MCF 10A (cell line): ENCODE results near the gene RABGAP1. TPM values are rescaled to one million over a fixed set of nuclear protein-coding genes. Genes with fewer than 3 reads are reported as not detected.

Experiments
- BruUV-seq: library from RNA; stranded (reverse); fragments of 400-500 nt; replicated peaks from 2 replicates; lab custom pipeline; 2021; lab: Mats Ljungman, UMichigan
- CTCF ChIA-PET: fragments of 300-600 bp; sonication (Branson Sonifier 250); formaldehyde crosslinking; extraction: SDS; loops from one replicate; lab custom pipeline; 2021; ENCODE audit warnings: antibody characterized with exemption, inconsistent platforms; lab: Yijun Ruan, JAX
- POLR2A ChIA-PET: fragments of 300-600, 350-650 bp; sonication (Branson Sonifier 250); formaldehyde crosslinking; extraction: SDS; loops from one replicate; lab custom pipeline; 2020; ENCODE audit warnings: antibody characterized with exemption, inconsistent platforms; lab: Yijun Ruan, JAX
- DNase-seq: peaks from one replicate; pipeline ENCODE4 v3.0.0-alpha.2; 2018; ENCODE audit not compliant: unreplicated experiment
- H3K27ac Mint-ChIP-seq: one replicate; pipeline ENCODE4 v1.8.0; 2022; ENCODE audit warnings: mild to moderate bottlenecking, low read depth, mixed read lengths; ENCODE audit not compliant: unreplicated experiment
- H3K27me3 Mint-ChIP-seq: one replicate; pipeline ENCODE4 v1.8.0; 2022; ENCODE audit warnings: mixed read lengths; ENCODE audit not compliant: insufficient read depth, unreplicated experiment
- H3K36me3 Mint-ChIP-seq: one replicate; pipeline ENCODE4 v1.8.0; 2022; ENCODE audit warnings: mild to moderate bottlenecking, moderate library complexity, mixed read lengths; ENCODE audit not compliant: insufficient read depth, unreplicated experiment
- H3K4me1 Mint-ChIP-seq: one replicate; pipeline ENCODE4 v1.8.0; 2022; ENCODE audit warnings: mixed read lengths; ENCODE audit not compliant: insufficient read depth, unreplicated experiment
- H3K4me3 Mint-ChIP-seq: one replicate; pipeline ENCODE4 v1.8.0; 2022; ENCODE audit warnings: mild to moderate bottlenecking, moderate library complexity, mixed read lengths; ENCODE audit not compliant: unreplicated experiment
- H3K9me3 Mint-ChIP-seq: one replicate; pipeline ENCODE4 v1.8.0; 2022; ENCODE audit warnings: mixed read lengths; ENCODE audit not compliant: unreplicated experiment
- CTCF ChIP-seq: fragments of 200-600 bp; IDR thresholded peaks from one replicate; pipeline ENCODE4 v1.8.0; 2022; ENCODE audit warnings: antibody characterized with exemption, mild to moderate bottlenecking; ENCODE audit not compliant: unreplicated experiment
- intact Hi-C: fragments of 100-400 bp; cut with micrococcal nuclease; formaldehyde crosslinking; loops from 2 replicates; pipeline ENCODE4 v1.14.1; 2022
- total RNA-seq: library from RNA; stranded (reverse); gene quantifications from 2 replicates; pipeline ENCODE4 v1.2.3, GENCODE V29; 2022

The RABGAP1 gene
- total RNA-seq, 1 experiment from 2014 or later: 43.1 TPM

DNA sequence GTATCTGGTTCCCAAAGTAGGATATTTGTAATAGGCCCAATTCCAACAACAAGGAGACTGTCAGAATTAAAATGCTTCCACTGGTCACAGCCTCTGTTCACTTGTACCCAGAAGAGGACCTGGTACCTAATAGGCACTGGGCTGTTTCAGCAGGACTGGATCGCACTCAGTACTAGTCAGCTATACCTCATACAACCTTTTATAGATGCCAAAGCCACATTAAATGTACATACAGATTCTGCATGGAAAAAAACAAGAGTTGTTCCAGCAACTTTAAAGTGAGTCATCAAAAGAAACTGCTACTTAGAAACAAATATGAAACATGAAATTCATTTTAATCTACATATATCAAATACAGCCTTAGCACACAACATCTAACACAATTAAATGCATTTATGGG lies 180.1 kb downstream of the RABGAP1 start:
- no TSS peak for BruUV-seq
- CTCF ChIA-PET: interaction anchor here (1.1 kb wide), 1 partner anchor 29 kb away, joined by 5 read pairs; no protein-coding TSS in a partner anchor
- intact Hi-C loops: no loop called here
- Mint-ChIP-seq H3K9me3 (no peaks in the 10 kb centered on the region), H3K4me3 (no peak overlapping the region), H3K4me1 (no peaks in the 10 kb centered on the region), H3K27ac (no peak overlapping the region), H3K27me3 (no peaks in the 10 kb centered on the region), H3K36me3 (peaks cover 6% of the 10 kb centered on the region)
- no peak for TF ChIP-seq CTCF
- DNase-seq: no peak
- POLR2A ChIA-PET: interaction anchor here (1.0 kb wide), 1 partner anchor 18 kb away, joined by 3 read pairs; no protein-coding TSS in a partner anchor

- Mint-ChIP-seq H3K4me1 (no peaks in the 10 kb centered on the region), H3K27me3 (no peaks in the 10 kb centered on the region), H3K36me3 (peaks cover 4% of the 10 kb centered on the region), H3K9me3 (no peaks in the 10 kb centered on the region), H3K4me3 (no peak overlapping the region), H3K27ac (no peak overlapping the region)
- ChIA-PET CTCF (interaction anchor here (0.7 to 1.1 kb wide), 2 partner anchors 29 to 227 kb away, joined by 3 to 5 read pairs; no protein-coding TSS in a partner anchor), POLR2A (interaction anchor here (1.0 kb wide), 1 partner anchor 18 kb away, joined by 3 read pairs; no protein-coding TSS in a partner anchor)
- BruUV-seq: no TSS peak
- TF ChIP-seq CTCF: no peak
- no peak for DNase-seq
- intact Hi-C loops: no loop called here
Observed at GRCh38 chr9:123121457-123121856, 180.6 kb downstream of the RABGAP1 start.

- Mint-ChIP-seq H3K9me3 (no peaks in the 10 kb centered on the region), H3K4me1 (no peaks in the 10 kb centered on the region), H3K4me3 (no peak overlapping the region), H3K36me3 (peaks cover 1% of the 10 kb centered on the region), H3K27ac (no peak overlapping the region), H3K27me3 (no peaks in the 10 kb centered on the region)
- no peak for TF ChIP-seq CTCF
- intact Hi-C loops: no loop called here
- ChIA-PET CTCF (no interaction called here), POLR2A (no interaction called here)
- BruUV-seq: no TSS peak
- DNase-seq: no peak
Observed at GRCh38 chr9:123127512-123128075, 186.8 kb downstream of the RABGAP1 start.

- CTCF ChIA-PET: interaction anchor here (1.4 kb wide), 2 partner anchors 26 to 222 kb away, joined by 4 to 6 read pairs; no protein-coding TSS in a partner anchor
- POLR2A ChIA-PET: interaction anchor here (0.5 kb wide), 1 partner anchor 268 kb away, joined by 3 read pairs; no protein-coding TSS in a partner anchor
- H3K36me3 Mint-ChIP-seq: no peaks in the 10 kb centered on the region
- intact Hi-C loops: no loop called here
- no peaks in the 10 kb centered on the region for H3K4me1 Mint-ChIP-seq
- no peak for DNase-seq
- H3K4me3 Mint-ChIP-seq: no peak overlapping the region
- no peak for TF ChIP-seq CTCF
- no peak overlapping the region for H3K27ac Mint-ChIP-seq
- BruUV-seq: no TSS peak
- H3K27me3 Mint-ChIP-seq: no peaks in the 10 kb centered on the region
- no peaks in the 10 kb centered on the region for H3K9me3 Mint-ChIP-seq
Observed at GRCh38 chr9:123128591-123128990, 187.8 kb downstream of the RABGAP1 start.
